GM23338 (cell line): ENCODE results near the gene MAPKAPK2. TPM values are rescaled to one million over a fixed set of nuclear protein-coding genes. Genes with fewer than 3 reads are reported as not detected.

ENCODE experiments used
- ATAC-seq: fragments of 200-7000 bp; cut with Tn5 transposase; 3 replicates; pipeline ENCODE4 v1.9.1; 2020
- DNase-seq: peaks from one replicate; pipeline ENCODE4 v3.0.0-alpha.2; 2015; ENCODE audit warnings: low spot score
- H2AFZ ChIP-seq: fragments of 200-600 bp; sonication (generic); 2 replicates; pipeline ENCODE4 v1.8.0; 2016; ENCODE audit warnings: antibody characterized with exemption, mild to moderate bottlenecking, moderate library complexity
- H3F3A ChIP-seq: fragments of 200-600 bp; sonication (generic); replicated peaks from 2 replicates; pipeline ENCODE4 v1.8.0; 2017; ENCODE audit warnings: antibody characterized with exemption, mixed run types, low read depth
- H3K27ac ChIP-seq: fragments of 200-600 bp; sonication (generic); 2 replicates; pipeline ENCODE4 v1.6.1; 2016; ENCODE audit warnings: low read depth
- H3K27me3 ChIP-seq: fragments of 200-600 bp; sonication (generic); 2 replicates; pipeline ENCODE4 v1.8.0; 2016; ENCODE audit warnings: mild to moderate bottlenecking, mixed run types, moderate library complexity; ENCODE audit not compliant: insufficient read depth
- H3K36me3 ChIP-seq: fragments of 200-600 bp; sonication (generic); 2 replicates; pipeline ENCODE4 v1.8.0; 2016; ENCODE audit warnings: mild to moderate bottlenecking; ENCODE audit not compliant: insufficient read depth
- H3K4me1 ChIP-seq: fragments of 200-600 bp; sonication (generic); 2 replicates; pipeline ENCODE4 v1.8.0; 2016; ENCODE audit warnings: mild to moderate bottlenecking, moderate library complexity; ENCODE audit not compliant: insufficient read depth
- H3K4me2 ChIP-seq: fragments of 200-600 bp; sonication (generic); 2 replicates; pipeline ENCODE4 v1.7.1; 2017; ENCODE audit warnings: mixed run types
- H3K4me3 ChIP-seq: fragments of 200-600 bp; sonication (generic); 2 replicates; pipeline ENCODE4 v1.6.1; 2016; ENCODE audit warnings: mixed run types
- H3K79me2 ChIP-seq: fragments of 200-600 bp; sonication (generic); replicated peaks from 2 replicates; pipeline ENCODE4 v1.8.0; 2017; ENCODE audit warnings: mild to moderate bottlenecking; ENCODE audit not compliant: insufficient read depth
- H3K9me2 ChIP-seq: fragments of 200-600 bp; sonication (generic); 2 replicates; pipeline ENCODE4 v1.8.0; 2017; ENCODE audit not compliant: insufficient read depth
- H4K20me1 ChIP-seq: fragments of 200-600 bp; sonication (generic); replicated peaks from 2 replicates; pipeline ENCODE4 v1.8.0; 2017; ENCODE audit warnings: mild to moderate bottlenecking; ENCODE audit not compliant: insufficient read depth
- H3K27ac Mint-ChIP-seq: 2 replicates; pipeline ENCODE4 v1.8.0; 2020; ENCODE audit warnings: inconsistent platforms, mild to moderate bottlenecking, moderate library complexity, mixed read lengths
- H3K27me3 Mint-ChIP-seq: 3 replicates; pipeline ENCODE4 v1.8.0; 2022; ENCODE audit warnings: low read depth, mild to moderate bottlenecking, moderate library complexity, mixed read lengths, inconsistent platforms; ENCODE audit not compliant: insufficient read depth, poor library complexity
- H3K36me3 Mint-ChIP-seq: 3 replicates; pipeline ENCODE4 v1.8.0; 2021; ENCODE audit warnings: low read depth, mild to moderate bottlenecking, inconsistent platforms, moderate library complexity, mixed read lengths
- H3K4me1 Mint-ChIP-seq: 3 replicates; pipeline ENCODE4 v1.8.0; 2020; ENCODE audit warnings: mild to moderate bottlenecking, inconsistent platforms, mixed read lengths
- H3K4me3 Mint-ChIP-seq: 3 replicates; pipeline ENCODE4 v1.8.0; 2021; ENCODE audit warnings: moderate library complexity, mild to moderate bottlenecking, inconsistent platforms, mixed read lengths
- H3K9me3 Mint-ChIP-seq: 3 replicates; pipeline ENCODE4 v1.8.0; 2020; ENCODE audit warnings: moderate library complexity, mild to moderate bottlenecking, inconsistent platforms, mixed read lengths
- CREB1 ChIP-seq: fragments of 250-450 bp; sonication (Bioruptor Pico); IDR thresholded peaks from 2 replicates; pipeline ENCODE4 v1.5.0; 2020; ENCODE audit warnings: low read depth, mild to moderate bottlenecking, moderate library complexity
- CTCF ChIP-seq, 2 experiments: fragments of 200-600 bp in 1 of 2; sonication (generic) in 1 of 2; conservative IDR thresholded peaks; 2 replicates each; pipeline versions ENCODE4 v1.5.1 to v1.6.1; 2016 to 2017; ENCODE audit warnings: antibody characterized with exemption in 2 of 2, low read depth in 2 of 2, mild to moderate bottlenecking in 2 of 2, moderate library complexity in 1 of 2
- ETS1 ChIP-seq: IDR thresholded peaks from 2 replicates; pipeline ENCODE4 v1.6.1; 2016; ENCODE audit warnings: antibody characterized with exemption
- EZH2 ChIP-seq: fragments of 200-600 bp; sonication (generic); IDR thresholded peaks from one replicate; pipeline ENCODE4 v1.8.0; 2017; ENCODE audit warnings: antibody characterized with exemption, mild to moderate bottlenecking, low read depth; ENCODE audit not compliant: unreplicated experiment
- EZH2phosphoT487 ChIP-seq: fragments of 200-600 bp; sonication (generic); IDR thresholded peaks from one replicate; pipeline ENCODE4 v1.8.1; 2018; ENCODE audit warnings: antibody characterized with exemption; ENCODE audit not compliant: unreplicated experiment
- JUNB ChIP-seq: IDR thresholded peaks from one replicate; pipeline ENCODE4 v1.6.1; 2016; ENCODE audit warnings: antibody characterized with exemption; ENCODE audit not compliant: unreplicated experiment
- NANOG ChIP-seq: IDR thresholded peaks from 2 replicates; pipeline ENCODE4 v1.6.1; 2016; ENCODE audit warnings: antibody characterized with exemption, borderline replicate concordance
- POLR2AphosphoS5 ChIP-seq: IDR thresholded peaks from 2 replicates; pipeline ENCODE4 v1.6.1; 2016; ENCODE audit warnings: antibody characterized with exemption, low read depth
- STAT1 ChIP-seq: IDR thresholded peaks from one replicate; pipeline ENCODE4 v1.6.1; 2016; ENCODE audit warnings: antibody characterized with exemption; ENCODE audit not compliant: unreplicated experiment
- ZNF114 ChIP-seq: fragments of 250-450 bp; sonication (Bioruptor Pico); IDR thresholded peaks from 2 replicates; pipeline ENCODE4 v1.5.0; 2020; ENCODE audit warnings: mild to moderate bottlenecking, moderate library complexity
- ZNF331 ChIP-seq: fragments of 250-450 bp; sonication (Bioruptor Pico); IDR thresholded peaks from 2 replicates; pipeline ENCODE4 v1.5.0; 2020; ENCODE audit warnings: low read depth, mild to moderate bottlenecking, moderate library complexity
- ZNF462 ChIP-seq: fragments of 250-450 bp; sonication (Bioruptor Pico); IDR thresholded peaks from 2 replicates; pipeline ENCODE4 v1.5.0; 2020; ENCODE audit warnings: mild to moderate bottlenecking, moderate library complexity
- polyA plus RNA-seq: library from polyadenylated mRNA; unstranded; fragments of >200 nt; fragmentation: Nextera tagmentation; extraction: Ambion mirVana; gene quantifications from 2 replicates; pipeline ENCODE4 v1.2.1, GENCODE V29; 2016
- total RNA-seq: library from RNA; depleted of rRNA; stranded (reverse); fragments of >200 nt; shearing (Covaris generic); gene quantifications from 2 replicates; pipeline ENCODE4 v1.2.3, GENCODE V29; 2014
- TF ChIP-seq, protein P1 (sequence below): IDR thresholded peaks from one replicate; pipeline ENCODE4 v1.6.1; 2018; ENCODE audit warnings: antibody characterized with exemption; ENCODE audit not compliant: unreplicated experiment

MAPKAPK2 gene
- total and polyA plus RNA-seq, 2 experiments from 2014 or later = 10.1 to 30.4 TPM

DNA sequence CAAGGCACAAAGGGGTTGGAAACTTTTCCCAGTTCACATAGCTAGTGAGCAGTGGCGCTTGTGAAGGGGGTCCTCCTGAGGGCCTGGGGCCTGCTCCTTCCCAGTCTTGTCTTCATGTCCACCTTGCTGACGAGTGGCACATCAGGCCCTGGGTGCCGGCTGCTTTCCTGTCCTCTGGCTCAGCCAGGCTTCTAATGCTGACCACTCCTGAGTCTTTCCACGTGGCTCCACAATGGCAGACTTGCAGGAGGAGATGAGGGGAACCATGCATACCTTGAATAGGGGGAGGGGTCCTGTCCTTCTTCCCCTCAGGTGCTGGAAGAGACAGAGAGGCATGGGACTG lies 38.7 kb downstream of the MAPKAPK2 start:
- TF ChIP-seq ZNF462 (CRISPR knock-in tag) (no peak), JUNB (no peak), ETS1 (no peak), ZNF114 (CRISPR knock-in tag) (no peak), CTCF (conservative IDR thresholded peaks at IDR 0.05; ENCODE audit: low read depth in 2 of 2) (no peak), POLR2AphosphoS5 (no peak), EZH2phosphoT487 (no peak), EZH2 (no peak), NANOG (no peak), CREB1 (CRISPR knock-in tag) (no peak), ZNF331 (CRISPR knock-in tag) (no peak), STAT1 (no peak)
- TF ChIP-seq, protein P1, sequence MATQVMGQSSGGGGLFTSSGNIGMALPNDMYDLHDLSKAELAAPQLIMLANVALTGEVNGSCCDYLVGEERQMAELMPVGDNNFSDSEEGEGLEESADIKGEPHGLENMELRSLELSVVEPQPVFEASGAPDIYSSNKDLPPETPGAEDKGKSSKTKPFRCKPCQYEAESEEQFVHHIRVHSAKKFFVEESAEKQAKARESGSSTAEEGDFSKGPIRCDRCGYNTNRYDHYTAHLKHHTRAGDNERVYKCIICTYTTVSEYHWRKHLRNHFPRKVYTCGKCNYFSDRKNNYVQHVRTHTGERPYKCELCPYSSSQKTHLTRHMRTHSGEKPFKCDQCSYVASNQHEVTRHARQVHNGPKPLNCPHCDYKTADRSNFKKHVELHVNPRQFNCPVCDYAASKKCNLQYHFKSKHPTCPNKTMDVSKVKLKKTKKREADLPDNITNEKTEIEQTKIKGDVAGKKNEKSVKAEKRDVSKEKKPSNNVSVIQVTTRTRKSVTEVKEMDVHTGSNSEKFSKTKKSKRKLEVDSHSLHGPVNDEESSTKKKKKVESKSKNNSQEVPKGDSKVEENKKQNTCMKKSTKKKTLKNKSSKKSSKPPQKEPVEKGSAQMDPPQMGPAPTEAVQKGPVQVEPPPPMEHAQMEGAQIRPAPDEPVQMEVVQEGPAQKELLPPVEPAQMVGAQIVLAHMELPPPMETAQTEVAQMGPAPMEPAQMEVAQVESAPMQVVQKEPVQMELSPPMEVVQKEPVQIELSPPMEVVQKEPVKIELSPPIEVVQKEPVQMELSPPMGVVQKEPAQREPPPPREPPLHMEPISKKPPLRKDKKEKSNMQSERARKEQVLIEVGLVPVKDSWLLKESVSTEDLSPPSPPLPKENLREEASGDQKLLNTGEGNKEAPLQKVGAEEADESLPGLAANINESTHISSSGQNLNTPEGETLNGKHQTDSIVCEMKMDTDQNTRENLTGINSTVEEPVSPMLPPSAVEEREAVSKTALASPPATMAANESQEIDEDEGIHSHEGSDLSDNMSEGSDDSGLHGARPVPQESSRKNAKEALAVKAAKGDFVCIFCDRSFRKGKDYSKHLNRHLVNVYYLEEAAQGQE = no peak
- H3F3A ChIP-seq = no peaks in the 10 kb centered on the region
- H3K4me1 Mint-ChIP-seq = peaks cover 27% of the 10 kb centered on the region
- H3K27me3 Mint-ChIP-seq = peaks cover 6% of the 10 kb centered on the region
- no peaks in the 10 kb centered on the region for H3K27me3 ChIP-seq
- peak overlapping the region; percentile 43; the same call in 1 of the 2 replicates for H3K4me2 ChIP-seq
- peaks cover 51% of the 10 kb centered on the region for H3K79me2 ChIP-seq
- no peaks in the 10 kb centered on the region; the same call in 2 of the 3 replicates for H3K9me3 Mint-ChIP-seq
- no peak overlapping the region for H3K4me3 ChIP-seq
- no peak overlapping the region for H2AFZ ChIP-seq
- H3K9me2 ChIP-seq = no peaks in the 10 kb centered on the region
- H3K36me3 ChIP-seq = no peaks in the 10 kb centered on the region
- peaks cover 35% of the 10 kb centered on the region for H4K20me1 ChIP-seq
- H3K27ac ChIP-seq = 0 out of 2 replicates have a peak overlapping the region, but pooled peaks have one; percentile 59
- no peaks in the 10 kb centered on the region; the same call in 2 of the 3 replicates for H3K36me3 Mint-ChIP-seq
- peak; percentile 37 for DNase-seq
- H3K4me3 Mint-ChIP-seq = no peak overlapping the region
- H3K27ac Mint-ChIP-seq = peak overlapping the region; percentile 73; the same call in 1 of the 2 replicates
- ATAC-seq = peak; percentile 5; the same call in 1 of the 3 replicates
- H3K4me1 ChIP-seq = peaks cover 19% of the 10 kb centered on the region
